Loucy (cell line): ENCODE data around the gene SASH1.

Experiments
- EZH2phosphoT487 ChIP-seq: fragments of 200-600 bp; IDR thresholded peaks from 2 replicates; pipeline ENCODE4 v1.6.1; 2018; ENCODE audit warnings: antibody characterized with exemption, mild to moderate bottlenecking, moderate library complexity, borderline replicate concordance
- TF ChIP-seq, protein P1 (sequence below): fragments of 200-600 bp; sonication (generic); conservative IDR thresholded peaks from 2 replicates; pipeline ENCODE4 v1.5.1; 2014; ENCODE audit warnings: mild to moderate bottlenecking, antibody characterized with exemption, low read length

- TF ChIP-seq, protein P1, sequence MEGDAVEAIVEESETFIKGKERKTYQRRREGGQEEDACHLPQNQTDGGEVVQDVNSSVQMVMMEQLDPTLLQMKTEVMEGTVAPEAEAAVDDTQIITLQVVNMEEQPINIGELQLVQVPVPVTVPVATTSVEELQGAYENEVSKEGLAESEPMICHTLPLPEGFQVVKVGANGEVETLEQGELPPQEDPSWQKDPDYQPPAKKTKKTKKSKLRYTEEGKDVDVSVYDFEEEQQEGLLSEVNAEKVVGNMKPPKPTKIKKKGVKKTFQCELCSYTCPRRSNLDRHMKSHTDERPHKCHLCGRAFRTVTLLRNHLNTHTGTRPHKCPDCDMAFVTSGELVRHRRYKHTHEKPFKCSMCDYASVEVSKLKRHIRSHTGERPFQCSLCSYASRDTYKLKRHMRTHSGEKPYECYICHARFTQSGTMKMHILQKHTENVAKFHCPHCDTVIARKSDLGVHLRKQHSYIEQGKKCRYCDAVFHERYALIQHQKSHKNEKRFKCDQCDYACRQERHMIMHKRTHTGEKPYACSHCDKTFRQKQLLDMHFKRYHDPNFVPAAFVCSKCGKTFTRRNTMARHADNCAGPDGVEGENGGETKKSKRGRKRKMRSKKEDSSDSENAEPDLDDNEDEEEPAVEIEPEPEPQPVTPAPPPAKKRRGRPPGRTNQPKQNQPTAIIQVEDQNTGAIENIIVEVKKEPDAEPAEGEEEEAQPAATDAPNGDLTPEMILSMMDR = no peak
- no peak for TF ChIP-seq EZH2phosphoT487
These were observed 2.9 kb upstream of the SASH1 start for GRCh38 chr6:148339766-148340165.
